HFFc6 (cell line): ENCODE measurements around the gene MAP2K2. TPM values are rescaled to one million over a fixed set of nuclear protein-coding genes. Genes with fewer than 3 reads are reported as not detected.

Experiments
- DNase-seq: peaks from one replicate; pipeline ENCODE4 v3.0.0-alpha.2; 2018
- H3K27ac Mint-ChIP-seq: 2 replicates; pipeline ENCODE4 v1.8.0; 2020; ENCODE audit warnings: mild to moderate bottlenecking, mixed read lengths
- H3K27me3 Mint-ChIP-seq: 2 replicates; pipeline ENCODE4 v1.8.0; 2021; ENCODE audit warnings: mild to moderate bottlenecking, moderate library complexity, mixed read lengths; ENCODE audit not compliant: insufficient read depth
- H3K36me3 Mint-ChIP-seq: 2 replicates; pipeline ENCODE4 v1.8.0; 2021; ENCODE audit warnings: low read depth, mixed read lengths
- H3K4me1 Mint-ChIP-seq: 2 replicates; pipeline ENCODE4 v1.8.0; 2020; ENCODE audit warnings: low read depth, mixed read lengths
- H3K4me3 Mint-ChIP-seq: 2 replicates; pipeline ENCODE4 v1.8.0; 2020; ENCODE audit warnings: mild to moderate bottlenecking, moderate library complexity, mixed read lengths
- H3K9me3 Mint-ChIP-seq: 2 replicates; pipeline ENCODE4 v1.8.0; 2020; ENCODE audit warnings: mild to moderate bottlenecking, mixed read lengths
- CTCF ChIP-seq: fragments of 200-600 bp; sonication (generic); IDR thresholded peaks from 2 replicates; pipeline ENCODE4 v1.5.0; 2021; ENCODE audit warnings: antibody characterized with exemption, mild to moderate bottlenecking
- total RNA-seq, 6 experiments: library from RNA; stranded (reverse); fragmentation: NEBNext Ultra II Directional; extraction: Animal tissue kit (Norgen Biotek cat#: 25700); gene quantifications; 2 replicates in 1 of 6; 3 replicates in 5 of 6; pipeline ENCODE4 v1.2.3, GENCODE V29; 2021

Gene MAP2K2
- total RNA-seq, 6 experiments from 2014 or later = 175 to 209 (median 187) TPM

- peaks cover 9% of the 10 kb centered on the region for H3K27me3 Mint-ChIP-seq
- peaks cover 37% of the 10 kb centered on the region for H3K36me3 Mint-ChIP-seq
- no peak for TF ChIP-seq CTCF
- peaks cover 39% of the 10 kb centered on the region for H3K4me1 Mint-ChIP-seq
- DNase-seq = peak; percentile 63
- H3K27ac Mint-ChIP-seq = peak overlapping the region; percentile 91
- H3K9me3 Mint-ChIP-seq = peaks cover 6% of the 10 kb centered on the region
- peak overlapping the region; percentile 63 for H3K4me3 Mint-ChIP-seq
Observed at GRCh38 chr19:4051175-4052101, 72.5 kb downstream of the MAP2K2 start.

GRCh38 chr19:4049432-4049831 is 74.5 kb downstream of the MAP2K2 start:
- H3K36me3 Mint-ChIP-seq = peaks cover 28% of the 10 kb centered on the region

GRCh38 chr19:4046946-4047683 is 76.8 kb downstream of the MAP2K2 start:
- Mint-ChIP-seq H3K27ac (no peak overlapping the region), H3K36me3 (peaks cover 15% of the 10 kb centered on the region), H3K27me3 (no peaks in the 10 kb centered on the region; the same call in 1 of the 2 replicates), H3K9me3 (no peaks in the 10 kb centered on the region), H3K4me3 (no peak overlapping the region), H3K4me1 (peaks cover 25% of the 10 kb centered on the region)
- no peak for TF ChIP-seq CTCF
- no peak for DNase-seq

More at GRCh38 chr19:4049432-4049831, 74.5 kb downstream of the MAP2K2 start:
- no peak for DNase-seq
- H3K4me3 Mint-ChIP-seq = no peak overlapping the region; the same call in 1 of the 2 replicates
- no peak for TF ChIP-seq CTCF
- peaks cover 6% of the 10 kb centered on the region for H3K9me3 Mint-ChIP-seq
- H3K4me1 Mint-ChIP-seq = peaks cover 39% of the 10 kb centered on the region
- H3K27ac Mint-ChIP-seq = peak overlapping the region; percentile 43; the same call in 1 of the 2 replicates
- peaks cover 7% of the 10 kb centered on the region for H3K27me3 Mint-ChIP-seq

GRCh38 chr19:4046362-4046691 is 77.6 kb downstream of the MAP2K2 start:
- TF ChIP-seq CTCF = no peak
- Mint-ChIP-seq H3K4me3 (no peak overlapping the region), H3K36me3 (peaks cover 14% of the 10 kb centered on the region), H3K27me3 (peaks cover 2% of the 10 kb centered on the region; the same call in 1 of the 2 replicates), H3K27ac (peak overlapping the region; percentile 11; the same call in 1 of the 2 replicates), H3K9me3 (no peaks in the 10 kb centered on the region), H3K4me1 (peaks cover 17% of the 10 kb centered on the region)
- DNase-seq = no peak

- H3K4me1 Mint-ChIP-seq = peaks cover 12% of the 10 kb centered on the region
Observed at GRCh38 chr19:4045597-4046361, 78.1 kb downstream of the MAP2K2 start.

More at GRCh38 chr19:4045597-4046361, 78.1 kb downstream of the MAP2K2 start:
- H3K27me3 Mint-ChIP-seq = peaks cover 3% of the 10 kb centered on the region; the same call in 1 of the 2 replicates
- no peak for TF ChIP-seq CTCF
- H3K36me3 Mint-ChIP-seq = peaks cover 10% of the 10 kb centered on the region
- no peak overlapping the region for H3K27ac Mint-ChIP-seq
- no peak overlapping the region for H3K4me3 Mint-ChIP-seq
- H3K9me3 Mint-ChIP-seq = no peaks in the 10 kb centered on the region
- no peak for DNase-seq
